ENCODE measurements around the gene SETD7.

The SETD7 gene

DNA sequence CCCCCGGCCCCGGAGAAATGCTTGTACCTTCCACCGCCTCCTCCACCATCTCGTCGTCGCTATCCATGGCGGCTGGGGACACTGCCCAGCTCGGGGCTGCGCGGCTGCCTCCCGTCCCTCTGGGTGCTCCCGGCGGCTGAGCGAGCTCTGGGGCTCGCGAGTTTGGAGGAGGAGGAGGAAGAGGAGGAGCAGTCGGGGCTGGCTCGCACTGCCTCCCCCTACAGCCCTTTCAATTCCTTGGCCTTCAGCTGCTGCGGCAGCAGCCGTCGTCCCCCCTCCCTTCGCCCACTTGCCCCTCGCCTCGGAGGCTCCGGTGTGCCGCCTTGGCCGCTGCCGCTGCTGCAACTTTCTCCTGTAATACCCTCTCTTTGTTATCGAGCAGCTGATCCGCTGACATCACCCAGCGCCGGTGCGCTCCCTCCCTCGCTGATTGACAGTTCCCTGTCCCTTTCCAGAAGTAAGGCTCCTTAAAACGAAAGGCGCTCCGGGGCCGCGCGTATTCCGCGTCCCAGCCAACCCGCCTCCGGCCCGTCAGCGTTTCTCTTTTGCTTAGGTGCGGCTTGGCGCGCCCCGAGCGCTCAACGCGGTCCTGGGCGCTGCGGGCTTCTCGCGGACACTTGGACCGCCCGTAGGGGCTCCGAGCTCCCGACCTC lies at the start of gene SETD7:
Gene SETD7 (minus strand): TSS at position 149 of the 653 bp plus-strand sequence. CDS start 82 bp downstream, at position 67.
- peak; percentile 54 for DNase-seq

GRCh38 chr4:139605516-139605915 lies 49.5 kb upstream of the SETD7 start:
- no peak for DNase-seq

GRCh38 chr4:139603576-139604410 lies 47.8 kb upstream of the SETD7 start:
- DNase-seq = peak; percentile 41

GRCh38 chr4:139602776-139603360 lies 46.8 kb upstream of the SETD7 start:
- no peak for DNase-seq

DNA sequence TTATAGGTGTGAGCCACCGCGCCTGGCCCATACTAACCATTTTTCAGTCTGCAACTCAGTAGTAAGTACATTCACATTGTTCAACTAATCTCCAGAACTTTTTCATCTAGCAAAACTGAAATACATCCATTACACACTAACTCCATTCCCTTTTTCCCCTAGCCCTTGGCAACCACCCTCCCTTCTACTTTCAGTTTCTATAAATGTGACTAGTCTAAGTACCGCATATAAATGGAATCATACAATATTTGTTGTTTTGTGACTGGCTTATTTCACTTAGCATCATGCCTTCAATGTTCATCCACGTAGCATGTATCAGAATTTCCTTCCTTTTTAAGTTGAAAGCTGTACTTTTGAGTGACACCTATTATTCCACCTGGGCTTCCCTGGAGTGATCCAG lies 44.6 kb upstream of the SETD7 start:
- no peak for DNase-seq

GRCh38 chr4:139599594-139600374 lies 43.8 kb upstream of the SETD7 start:
- DNase-seq = peak; percentile 70

GRCh38 chr4:139599076-139599475 lies 43.1 kb upstream of the SETD7 start:
- no peak for DNase-seq

GRCh38 chr4:139596684-139597279 lies 40.8 kb upstream of the SETD7 start:
- no peak for DNase-seq

- DNase-seq = peak; percentile 40
Observed at GRCh38 chr4:139596034-139596683, 40.1 kb upstream of the SETD7 start.

GRCh38 chr4:139594591-139595185 lies 38.7 kb upstream of the SETD7 start:
- DNase-seq = no peak

GRCh38 chr4:139593091-139593564 lies 37.1 kb upstream of the SETD7 start:
- no peak for DNase-seq

DNA sequence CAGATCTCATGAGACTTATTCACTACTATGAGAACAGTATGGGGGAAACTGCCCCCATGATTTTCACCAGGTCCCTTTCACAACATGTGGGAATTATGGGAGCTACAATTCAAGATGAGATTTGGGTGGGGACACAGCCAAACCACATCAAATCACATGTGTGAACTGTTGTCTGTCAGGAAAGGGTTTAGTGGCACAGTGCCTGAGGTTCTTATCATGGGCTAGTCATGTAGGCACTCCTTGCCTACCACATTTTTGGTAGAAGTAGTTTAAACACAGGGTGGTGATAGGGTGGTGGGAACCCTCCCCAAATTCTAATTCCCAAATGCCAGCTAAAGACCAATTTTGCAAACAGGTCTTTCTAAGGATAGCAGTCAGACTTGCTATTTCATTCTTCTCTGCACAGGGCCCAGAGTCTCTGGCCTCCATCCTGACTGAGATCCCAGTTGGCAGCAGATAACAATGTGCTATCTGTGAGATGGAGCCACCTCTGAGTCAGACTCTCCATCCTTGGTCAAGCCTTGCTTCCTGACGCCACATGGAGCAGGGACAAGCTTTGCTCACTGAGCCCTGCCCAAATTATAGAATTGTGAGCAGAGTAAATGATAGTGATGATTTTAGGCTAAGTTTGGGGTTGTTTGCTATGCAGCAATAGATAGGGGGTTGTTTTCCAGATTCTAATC lies 33.5 kb upstream of the SETD7 start:
- no peak for DNase-seq

GRCh38 chr4:139587446-139587845 lies 31.4 kb upstream of the SETD7 start:
- no peak for DNase-seq

DNA sequence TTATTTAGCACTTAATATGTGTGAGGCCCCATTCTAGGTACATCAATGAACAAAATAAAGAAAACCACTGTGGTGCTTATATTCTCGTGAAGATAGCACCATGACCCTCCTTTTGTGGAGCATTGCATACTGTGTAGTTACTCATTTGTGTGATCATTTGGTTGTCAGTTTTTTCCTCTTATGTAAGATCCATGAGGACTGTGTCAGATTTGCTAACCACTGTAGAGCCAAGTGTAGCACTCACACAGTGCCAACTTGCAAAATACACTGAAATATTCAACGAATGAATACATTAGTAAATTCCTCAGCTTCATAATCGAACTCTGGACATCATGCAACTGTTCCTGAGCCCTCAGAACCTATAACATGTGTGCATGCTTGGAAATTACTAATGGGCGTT lies 29.5 kb upstream of the SETD7 start:
- DNase-seq = no peak

DNA sequence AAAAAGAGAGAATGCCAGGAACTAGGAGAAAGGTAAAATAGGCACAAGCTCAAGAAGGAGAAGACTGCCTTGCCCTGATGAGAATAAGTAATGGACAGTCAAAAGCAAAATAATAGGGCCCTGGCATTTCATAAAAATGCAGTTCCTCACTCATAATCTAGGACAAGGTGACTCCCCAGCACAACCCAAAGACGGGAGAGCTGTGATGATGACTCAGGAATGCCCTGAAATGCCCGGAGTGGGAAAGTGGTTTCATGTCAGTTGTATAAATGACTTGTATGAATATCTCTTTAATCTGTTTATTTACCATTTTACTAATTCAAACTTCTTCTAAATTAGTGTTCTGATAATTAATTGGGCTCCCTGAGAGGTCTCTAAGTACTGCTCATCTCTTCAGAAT lies 28.8 kb upstream of the SETD7 start:
- no peak for DNase-seq

GRCh38 chr4:139584013-139584412 lies 28.0 kb upstream of the SETD7 start:
- no peak for DNase-seq

GRCh38 chr4:139582044-139582443 lies 26.0 kb upstream of the SETD7 start:
- DNase-seq = no peak

DNA sequence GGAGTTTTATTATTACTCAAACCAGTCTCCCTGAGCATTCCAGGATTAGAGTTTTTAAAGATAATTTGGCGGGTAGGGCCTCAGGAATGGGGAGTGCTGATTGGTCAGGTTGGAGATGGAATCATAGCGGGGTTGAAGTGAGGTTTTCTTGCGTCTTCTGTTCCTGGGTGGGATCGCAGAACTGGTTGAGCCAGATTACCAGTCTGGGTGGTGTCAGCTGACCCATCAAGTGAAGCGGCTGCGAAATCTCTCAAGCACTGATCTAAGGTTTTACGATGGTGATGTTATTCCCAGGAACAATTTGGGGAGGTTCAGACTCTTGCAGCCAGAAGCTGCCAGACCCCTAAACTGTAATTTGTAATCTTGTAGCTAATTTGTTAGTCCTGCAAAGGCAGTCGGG lies 25.1 kb upstream of the SETD7 start:
- no peak for DNase-seq

- no peak for DNase-seq
Observed at GRCh38 chr4:139576219-139576618, 20.2 kb upstream of the SETD7 start.

- no peak for DNase-seq
Observed at GRCh38 chr4:139575072-139575471, 19.1 kb upstream of the SETD7 start.

DNA sequence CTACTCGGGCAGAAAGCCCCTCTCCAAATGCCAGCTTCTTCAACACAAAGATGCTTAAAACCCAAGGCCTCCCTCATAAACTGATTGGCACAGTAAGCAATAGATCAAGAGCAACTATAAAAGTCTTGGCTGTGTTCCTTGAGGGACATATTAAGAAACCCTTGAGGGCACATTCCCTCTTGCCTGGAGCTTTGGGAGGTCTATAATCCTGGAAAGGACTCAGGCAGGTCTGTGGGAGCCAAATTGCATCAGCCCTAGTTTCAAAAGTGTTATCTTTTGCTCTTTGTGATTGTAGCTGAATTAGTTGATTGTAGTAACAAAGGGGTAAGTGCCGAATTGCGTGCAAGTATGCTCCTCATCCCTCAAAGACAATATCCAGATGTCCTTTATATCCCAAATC lies 18.6 kb upstream of the SETD7 start:
- DNase-seq = no peak
